Neuron (in vitro differentiated cells): Measurements from ENCODE around the gene XRCC2.
"Not testable (repeated sequence)": the region's sequence is repeated elsewhere in the genome, so short reads cannot be mapped to it uniquely, and the experiment has no call there.

Experiments
- H2AFZ ChIP-seq: one replicate; pipeline ENCODE4 v1.6.1; 2013; ENCODE audit warnings: low read depth, mild to moderate bottlenecking, inconsistent platforms, low read length, moderate library complexity
- H3K27me3 ChIP-seq: one replicate; pipeline ENCODE4 v1.6.1; 2013; ENCODE audit warnings: low read length; ENCODE audit not compliant: insufficient read depth
- H3K36me3 ChIP-seq: one replicate; pipeline ENCODE4 v1.6.1; 2013; ENCODE audit warnings: low read length; ENCODE audit not compliant: insufficient read depth
- H3K4me1 ChIP-seq: one replicate; pipeline ENCODE4 v1.6.1; 2013; ENCODE audit warnings: low read length; ENCODE audit not compliant: insufficient read depth
- H3K4me3 ChIP-seq: 2 replicates; pipeline ENCODE4 v1.5.1; 2013; ENCODE audit warnings: mild to moderate bottlenecking, low read length, moderate library complexity
- H3K9me3 ChIP-seq: one replicate; pipeline ENCODE4 v1.6.1; 2013; ENCODE audit warnings: low read length

The XRCC2 gene

DNA sequence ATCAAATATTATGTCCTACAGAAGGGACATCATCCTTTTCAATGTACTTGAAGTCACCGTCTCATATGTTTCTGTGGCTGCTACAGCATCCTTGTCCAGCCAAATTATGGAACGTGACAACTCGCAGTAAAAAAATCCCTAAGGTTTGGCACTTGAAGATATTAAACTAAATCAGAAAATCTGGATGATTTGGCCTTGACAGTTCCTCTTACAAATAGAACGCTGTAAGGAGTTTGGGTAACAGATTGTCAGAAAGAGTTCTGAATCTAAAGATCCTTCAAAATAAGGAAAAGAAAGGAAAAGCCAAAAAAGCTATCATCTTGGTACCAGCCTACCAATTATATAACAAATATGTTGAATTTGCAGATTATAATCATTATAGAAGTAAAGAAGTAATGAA lies 21.0 kb downstream of the XRCC2 start:
- Histone ChIP-seq H3K36me3 (peaks cover 29% of the 10 kb centered on the region), H3K4me3 (no peak overlapping the region), H3K27me3 (no peaks in the 10 kb centered on the region), H2AFZ (no peak overlapping the region), H3K4me1 (no peaks in the 10 kb centered on the region), H3K9me3 (no peaks in the 10 kb centered on the region)

DNA sequence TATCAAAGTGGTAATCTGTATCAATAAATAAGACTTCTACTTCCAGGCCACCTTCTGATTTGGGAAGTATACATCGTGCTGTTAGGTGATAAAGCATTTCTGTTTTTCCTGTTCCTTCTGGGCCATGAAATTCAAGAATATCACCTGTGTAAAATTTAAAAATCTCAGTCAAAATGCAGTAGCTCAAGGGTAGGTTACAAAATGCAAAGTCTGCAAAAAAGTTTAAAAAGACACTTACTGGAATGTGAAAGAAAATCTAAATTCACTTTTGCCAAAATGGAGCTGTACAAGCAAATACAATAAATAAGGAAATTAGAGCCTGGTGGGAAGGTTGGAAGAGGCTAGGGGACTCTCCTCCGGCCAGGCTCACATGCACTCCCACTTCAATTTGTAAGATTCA lies 26.7 kb downstream of the XRCC2 start:
- no peaks in the 10 kb centered on the region for H3K4me1 ChIP-seq
- no peaks in the 10 kb centered on the region for H3K27me3 ChIP-seq
- peaks cover 38% of the 10 kb centered on the region for H3K36me3 ChIP-seq
- peaks cover 2% of the 10 kb centered on the region for H3K9me3 ChIP-seq
- no peak overlapping the region for H3K4me3 ChIP-seq
- no peak overlapping the region for H2AFZ ChIP-seq

- Histone ChIP-seq H2AFZ (no peak overlapping the region), H3K27me3 (no peaks in the 10 kb centered on the region), H3K4me1 (no peaks in the 10 kb centered on the region), H3K36me3 (peaks cover 31% of the 10 kb centered on the region), H3K4me3 (no peak overlapping the region), H3K9me3 (peaks cover 2% of the 10 kb centered on the region)
Observed at GRCh38 chr7:152647009-152647408, 28.9 kb downstream of the XRCC2 start.

DNA sequence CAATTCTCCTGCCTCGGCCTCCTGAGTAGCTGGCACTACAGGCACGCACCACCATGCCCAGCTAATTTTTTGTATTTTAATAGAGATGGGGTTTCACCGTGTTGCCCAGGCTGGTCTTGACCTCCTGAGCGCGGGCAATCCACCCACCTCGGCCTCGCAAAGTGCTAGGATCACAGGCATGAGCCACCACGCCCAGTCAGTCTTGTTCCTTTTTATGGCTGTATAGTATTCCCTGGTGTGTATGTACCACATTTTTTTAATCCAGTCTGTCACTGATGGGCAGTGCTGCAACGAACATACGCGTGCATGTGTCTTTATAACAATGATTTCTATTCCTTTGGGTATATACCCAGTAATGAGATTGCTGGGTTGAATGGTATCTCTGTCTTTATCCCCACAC lies 29.4 kb downstream of the XRCC2 start:
- H3K27me3 ChIP-seq, H3K9me3 ChIP-seq, H3K4me3 ChIP-seq, H2AFZ ChIP-seq, H3K4me1 ChIP-seq: not testable (repeated sequence)
- peaks cover 31% of the 10 kb centered on the region for H3K36me3 ChIP-seq

DNA sequence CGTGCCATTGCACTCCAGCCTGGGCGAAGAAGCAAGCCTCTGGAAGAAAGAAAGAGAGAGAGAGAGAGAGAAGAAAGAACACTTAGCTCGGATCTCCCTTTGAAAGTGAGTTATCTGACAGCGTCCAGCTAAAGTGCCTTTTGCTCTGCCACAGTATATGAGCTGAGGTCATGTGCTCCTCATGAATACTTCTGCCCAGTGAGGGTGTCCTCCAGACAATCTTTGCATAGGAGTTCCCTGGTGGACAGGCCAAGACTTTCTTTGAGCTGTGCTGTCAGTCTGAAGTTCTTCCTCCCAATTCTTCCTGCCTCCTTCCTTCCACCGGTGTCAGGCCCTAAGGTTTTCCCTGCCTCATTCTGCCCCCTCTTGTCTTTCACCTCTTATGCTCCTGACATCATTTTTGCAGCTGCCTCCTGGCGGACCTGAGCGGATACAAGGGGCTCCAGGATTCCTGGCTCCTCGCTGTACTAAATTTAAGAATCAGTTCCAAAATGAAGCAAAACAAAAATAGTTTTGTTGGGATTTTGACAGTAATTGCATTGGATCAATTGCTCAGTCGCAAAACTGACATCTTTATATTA lies 31.9 kb downstream of the XRCC2 start:
- Histone ChIP-seq H2AFZ (no peak overlapping the region), H3K4me3 (no peak overlapping the region), H3K9me3 (peaks cover 2% of the 10 kb centered on the region), H3K36me3 (peaks cover 25% of the 10 kb centered on the region), H3K27me3 (no peaks in the 10 kb centered on the region), H3K4me1 (no peaks in the 10 kb centered on the region)

GRCh38 chr7:152641384-152641783 lies 34.6 kb downstream of the XRCC2 start:
- no peaks in the 10 kb centered on the region for H3K4me1 ChIP-seq
- no peaks in the 10 kb centered on the region for H3K27me3 ChIP-seq
- no peak overlapping the region for H2AFZ ChIP-seq
- no peak overlapping the region for H3K4me3 ChIP-seq
- peaks cover 6% of the 10 kb centered on the region for H3K36me3 ChIP-seq
- no peaks in the 10 kb centered on the region for H3K9me3 ChIP-seq

DNA sequence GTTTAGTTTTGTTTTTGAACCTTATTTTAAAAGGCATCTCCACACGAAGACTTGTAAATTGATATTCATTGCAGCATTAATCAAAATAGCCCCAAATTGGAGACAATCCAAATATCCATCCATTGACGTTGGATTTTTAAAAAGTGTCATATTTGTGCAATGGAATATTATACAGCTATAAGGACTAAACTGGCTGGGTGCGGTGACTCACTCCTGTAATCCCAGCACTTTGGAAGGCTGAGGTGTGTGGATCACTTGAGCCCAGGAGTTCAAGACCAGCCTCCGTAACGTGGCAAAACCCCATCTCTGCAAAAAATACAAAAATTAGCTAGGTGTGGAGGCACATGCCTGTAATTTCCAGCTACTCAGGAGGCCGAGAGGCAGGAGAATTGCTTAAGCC lies 35.1 kb downstream of the XRCC2 start:
- Histone ChIP-seq H3K4me1 (no peaks in the 10 kb centered on the region), H3K36me3 (peaks cover 6% of the 10 kb centered on the region), H3K9me3 (no peaks in the 10 kb centered on the region), H3K27me3 (no peaks in the 10 kb centered on the region), H2AFZ (no peak overlapping the region), H3K4me3 (no peak overlapping the region)

DNA sequence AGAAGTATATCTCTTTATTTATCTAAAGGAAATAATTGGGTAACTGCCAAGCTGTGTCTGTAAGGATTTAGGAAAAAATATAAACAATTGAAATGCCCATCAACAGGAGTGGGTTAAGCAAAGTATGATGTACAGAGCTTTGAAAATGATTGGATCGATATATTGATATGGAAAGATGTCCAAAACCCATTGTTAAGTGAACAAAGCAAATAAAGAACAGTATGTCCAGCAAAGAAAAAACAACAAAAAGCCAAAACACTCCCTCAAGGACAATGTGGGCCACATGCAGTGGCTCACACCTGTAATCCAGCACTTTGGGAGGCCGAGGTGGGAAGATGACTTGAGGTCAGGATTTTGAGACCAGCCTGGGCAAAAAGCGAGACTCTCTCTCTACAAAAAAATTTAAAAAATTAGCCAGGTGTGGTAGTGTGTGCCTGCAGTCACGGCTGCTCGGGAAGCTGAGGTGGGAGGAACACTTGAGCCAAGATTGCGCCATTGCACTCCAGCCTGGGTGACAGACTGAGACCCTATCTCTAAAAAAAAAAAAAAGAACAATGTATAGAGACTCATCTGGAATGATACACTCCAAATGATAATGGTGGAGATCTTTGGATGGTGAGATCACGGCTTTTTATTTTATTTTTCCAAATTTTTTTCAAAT lies 37.9 kb downstream of the XRCC2 start:
- H3K36me3 ChIP-seq = no peaks in the 10 kb centered on the region
- no peaks in the 10 kb centered on the region for H3K27me3 ChIP-seq
- H2AFZ ChIP-seq = no peak overlapping the region
- no peaks in the 10 kb centered on the region for H3K9me3 ChIP-seq
- H3K4me1 ChIP-seq = no peaks in the 10 kb centered on the region
- no peak overlapping the region for H3K4me3 ChIP-seq

GRCh38 chr7:152637161-152637560 lies 38.8 kb downstream of the XRCC2 start:
- no peaks in the 10 kb centered on the region for H3K9me3 ChIP-seq
- no peaks in the 10 kb centered on the region for H3K4me1 ChIP-seq
- no peak overlapping the region for H3K4me3 ChIP-seq
- no peaks in the 10 kb centered on the region for H3K27me3 ChIP-seq
- no peak overlapping the region for H2AFZ ChIP-seq
- no peaks in the 10 kb centered on the region for H3K36me3 ChIP-seq

DNA sequence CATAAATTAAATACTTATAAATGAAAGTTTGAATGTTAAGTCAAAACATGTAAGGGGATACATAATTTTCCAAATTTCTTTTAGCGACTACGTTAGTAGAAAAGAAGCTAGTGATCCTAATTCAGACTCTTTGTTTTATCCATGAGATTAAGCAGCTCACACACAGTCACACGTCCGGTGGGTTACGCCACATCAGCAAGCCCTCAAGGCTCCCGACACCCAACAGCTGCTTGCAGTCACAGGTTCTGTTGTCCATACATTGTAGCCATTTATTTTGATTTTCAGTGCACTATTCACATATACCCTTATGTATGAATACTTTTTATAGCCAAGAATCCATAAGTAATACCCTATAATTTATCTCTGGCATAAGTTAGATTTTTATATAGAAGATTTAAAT lies 39.5 kb downstream of the XRCC2 start:
- Histone ChIP-seq H2AFZ (no peak overlapping the region), H3K27me3 (no peaks in the 10 kb centered on the region), H3K9me3 (no peaks in the 10 kb centered on the region), H3K36me3 (no peaks in the 10 kb centered on the region), H3K4me3 (no peak overlapping the region), H3K4me1 (no peaks in the 10 kb centered on the region)

DNA sequence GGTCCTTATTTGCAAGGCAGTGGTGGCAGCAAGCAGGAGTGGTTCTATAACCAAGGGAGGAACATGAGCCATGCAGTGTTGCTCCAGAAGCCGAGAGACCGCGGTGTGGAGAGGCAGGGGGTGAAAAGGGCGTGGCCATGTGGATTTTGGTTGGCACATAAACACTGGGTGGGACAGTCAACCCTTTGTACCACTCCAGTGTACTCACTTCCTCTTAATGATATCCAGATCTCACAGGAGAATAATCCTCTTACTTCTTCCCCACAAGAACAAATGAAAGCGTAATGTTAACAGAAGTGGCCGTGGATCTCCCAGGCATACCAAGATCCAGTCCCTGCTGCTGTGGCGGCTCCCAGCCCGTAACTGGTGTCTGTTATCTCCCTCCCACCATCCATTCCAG lies 42.4 kb downstream of the XRCC2 start:
- Histone ChIP-seq H3K27me3 (no peaks in the 10 kb centered on the region), H3K9me3 (no peaks in the 10 kb centered on the region), H3K36me3 (no peaks in the 10 kb centered on the region)

DNA sequence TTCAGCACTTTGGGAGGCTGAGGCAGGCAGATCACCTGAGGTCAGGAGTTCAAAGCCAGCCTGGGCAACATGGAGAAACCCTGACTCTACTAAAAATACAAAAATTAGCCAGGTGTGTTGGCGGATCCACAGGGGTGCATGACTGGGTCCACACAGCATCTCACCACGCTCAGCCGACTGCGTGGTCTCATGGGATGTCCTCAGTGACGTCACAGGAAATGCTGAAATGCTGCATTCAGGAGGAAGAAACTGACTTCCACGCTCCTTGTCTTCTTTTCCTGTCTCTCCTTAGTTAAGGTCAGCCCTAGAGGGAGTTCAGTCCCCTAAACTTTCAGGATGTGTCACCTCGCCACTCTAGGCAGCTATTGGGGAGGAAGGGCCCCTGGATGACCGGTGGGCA lies 42.9 kb downstream of the XRCC2 start:
- Histone ChIP-seq H3K9me3 (no peaks in the 10 kb centered on the region), H2AFZ (no peak overlapping the region), H3K4me3 (no peak overlapping the region), H3K4me1 (no peaks in the 10 kb centered on the region), H3K36me3 (no peaks in the 10 kb centered on the region), H3K27me3 (no peaks in the 10 kb centered on the region)

More for the DNA sequence above, 42.4 kb downstream of the XRCC2 start:
- no peak overlapping the region for H2AFZ ChIP-seq
- H3K4me3 ChIP-seq = no peak overlapping the region
- H3K4me1 ChIP-seq = no peaks in the 10 kb centered on the region

DNA sequence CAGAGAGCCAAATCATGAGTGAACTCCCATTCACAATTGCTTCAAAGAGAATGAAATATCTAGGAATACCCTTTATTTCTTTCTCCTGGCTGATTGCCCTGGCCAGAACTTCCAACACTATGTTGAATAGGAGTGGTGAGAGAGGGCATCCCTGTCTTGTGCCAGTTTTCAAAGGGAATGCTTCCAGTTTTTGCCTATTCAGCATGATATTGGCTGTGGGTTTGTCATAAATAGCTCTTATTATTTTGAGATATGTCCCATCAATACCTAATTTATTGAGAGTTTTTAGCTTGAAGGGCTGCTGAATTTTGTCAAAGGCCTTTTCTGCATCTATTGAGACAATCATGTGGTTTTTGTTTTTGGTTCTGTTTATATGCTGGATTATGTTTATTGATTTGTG lies 47.2 kb downstream of the XRCC2 start:
- H3K27me3 ChIP-seq, H3K9me3 ChIP-seq, H2AFZ ChIP-seq, H3K4me3 ChIP-seq, H3K36me3 ChIP-seq, H3K4me1 ChIP-seq: not testable (repeated sequence)

GRCh38 chr7:152624228-152624627 lies 51.7 kb downstream of the XRCC2 start:
- Histone ChIP-seq H3K27me3 (no peaks in the 10 kb centered on the region), H3K9me3 (no peaks in the 10 kb centered on the region), H3K4me1 (no peaks in the 10 kb centered on the region), H3K36me3 (no peaks in the 10 kb centered on the region), H2AFZ (no peak overlapping the region), H3K4me3 (no peak overlapping the region)
